Eye (tissue), 1 donor: ENCODE results near the gene DIO3.
"Not testable (repeated sequence)": the region's sequence is repeated elsewhere in the genome, so short reads cannot be mapped to it uniquely, and the experiment has no call there.

Source experiments
- DNase-seq: peaks from one replicate; pipeline ENCODE4 v3.0.0-alpha.2; 2015

Gene DIO3

GRCh38 chr14:101543814-101544213, 17.5 kb upstream of the DIO3 start:
- DNase-seq, result no peak

DNA sequence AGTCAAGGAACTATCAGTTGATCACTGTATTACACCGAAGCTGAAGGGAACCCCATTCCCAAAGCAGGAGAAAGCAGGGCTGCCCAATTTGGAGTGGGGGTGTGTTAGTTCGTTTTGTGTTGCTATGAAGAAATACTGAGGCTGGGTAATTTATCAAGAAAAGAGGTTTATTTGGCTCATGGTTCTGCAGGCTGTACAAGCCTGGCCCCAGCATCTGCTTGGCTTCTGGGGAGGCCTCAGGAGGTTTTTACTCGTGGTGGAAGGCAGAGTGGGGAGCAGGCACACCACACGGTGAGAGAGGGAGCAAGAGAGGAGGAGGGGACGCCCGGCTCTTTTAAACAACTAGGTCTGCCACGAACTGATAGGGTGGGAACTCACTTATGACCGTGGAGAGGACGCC, 16.7 kb upstream of the DIO3 start:
- no peak for DNase-seq

- DNase-seq, result no peak
Measured at GRCh38 chr14:101546706-101547105, 14.6 kb upstream of the DIO3 start.

- no peak for DNase-seq
Measured at GRCh38 chr14:101547107-101547738, 14.1 kb upstream of the DIO3 start.

GRCh38 chr14:101547961-101548669, 13.2 kb upstream of the DIO3 start:
- DNase-seq, result no peak

DNA sequence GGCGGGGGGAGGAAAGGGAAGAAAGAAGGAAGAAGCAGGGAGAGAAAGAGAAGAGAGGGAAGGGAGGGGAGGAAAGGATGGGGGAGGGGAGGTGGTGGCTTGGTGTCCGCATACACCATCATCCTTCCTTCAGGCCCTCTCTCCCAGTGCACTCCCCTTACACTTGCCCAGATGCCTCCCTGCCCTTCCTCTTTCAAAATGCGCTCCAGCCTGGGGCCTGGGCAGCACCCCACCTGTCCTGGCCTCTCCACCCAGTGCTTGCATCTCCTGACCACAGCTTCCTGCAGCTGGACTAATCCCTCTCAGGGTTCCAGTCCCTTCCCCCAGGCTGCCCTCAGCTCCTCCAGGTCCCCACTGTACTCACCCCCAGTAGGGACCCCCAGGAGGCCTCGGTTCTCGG, 12.6 kb upstream of the DIO3 start:
- DNase-seq, result no peak

GRCh38 chr14:101549154-101549553, 12.1 kb upstream of the DIO3 start:
- DNase-seq, result no peak

DNA sequence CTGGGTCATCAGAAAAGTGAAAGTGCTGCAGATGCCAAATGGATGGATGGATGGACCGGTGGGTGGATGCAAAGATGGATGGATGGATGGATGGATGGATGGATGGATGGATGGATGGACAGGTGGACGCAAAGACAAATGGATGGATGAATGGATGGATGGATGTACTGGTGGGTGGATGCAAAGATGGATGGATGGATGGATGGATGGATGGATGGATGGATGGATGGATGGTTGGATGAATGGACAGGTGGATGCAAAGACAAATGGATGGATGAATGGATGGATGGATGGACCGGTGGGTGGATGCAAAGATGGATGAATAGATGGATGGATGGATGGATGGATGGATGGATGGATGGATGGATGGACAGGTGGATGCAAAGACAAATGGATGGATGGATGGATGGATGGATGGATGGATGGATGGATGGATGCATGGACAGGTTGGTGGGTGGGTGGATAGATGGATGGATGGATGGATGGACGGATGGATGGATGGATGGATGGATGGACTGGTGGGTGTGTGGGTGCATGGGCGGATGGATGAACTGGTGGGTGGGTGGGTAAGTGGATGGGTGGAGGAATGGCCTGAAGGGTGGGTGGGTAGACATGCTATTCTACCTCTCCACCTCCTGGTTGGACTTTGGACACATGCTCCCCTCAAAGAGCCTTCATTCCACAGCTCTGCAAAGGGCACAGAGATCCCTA, 10.9 kb upstream of the DIO3 start:
- DNase-seq, result not testable (repeated sequence)

DNA sequence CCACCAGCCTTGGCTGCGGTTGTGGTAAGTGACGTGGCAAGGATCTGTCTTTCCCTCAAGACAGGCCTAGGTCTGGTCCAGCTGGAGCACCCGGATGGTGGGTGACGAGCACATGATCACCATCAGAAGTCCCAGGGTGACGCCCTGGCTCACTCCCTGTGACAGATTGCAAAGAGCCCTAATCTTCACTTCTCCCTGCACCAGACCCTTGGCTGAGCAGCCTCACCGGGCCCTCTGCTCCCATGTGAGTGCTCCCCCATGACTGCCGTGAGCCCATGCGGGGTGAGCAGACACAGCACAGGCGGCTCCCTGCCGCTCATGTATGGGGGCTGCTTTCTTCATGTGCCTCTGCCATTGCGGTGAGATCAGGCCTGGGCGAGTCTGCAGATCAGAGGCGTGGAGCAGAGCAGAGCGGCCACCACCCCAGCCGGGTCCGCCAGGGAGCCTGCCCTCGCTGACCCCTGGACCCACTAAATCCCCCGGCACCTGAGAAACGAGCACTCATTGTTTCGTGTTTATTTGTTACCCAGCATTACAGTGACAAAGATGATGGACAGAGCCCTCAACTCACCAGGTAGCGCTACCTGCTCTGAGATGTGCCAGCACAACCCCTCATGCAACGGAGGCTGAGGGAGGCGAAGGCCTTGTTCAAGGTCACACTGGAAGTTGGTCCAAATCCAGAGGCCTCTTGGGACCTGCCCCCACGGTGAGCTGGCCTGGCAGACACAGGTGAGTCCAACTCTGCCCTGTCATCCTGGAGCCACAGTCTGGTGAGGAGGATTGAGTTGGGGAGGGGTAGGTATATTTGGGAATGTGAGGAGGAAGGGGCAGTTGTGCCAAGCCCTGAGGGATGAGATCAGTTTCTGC, 9.3 kb upstream of the DIO3 start:
- no peak for DNase-seq

DNA sequence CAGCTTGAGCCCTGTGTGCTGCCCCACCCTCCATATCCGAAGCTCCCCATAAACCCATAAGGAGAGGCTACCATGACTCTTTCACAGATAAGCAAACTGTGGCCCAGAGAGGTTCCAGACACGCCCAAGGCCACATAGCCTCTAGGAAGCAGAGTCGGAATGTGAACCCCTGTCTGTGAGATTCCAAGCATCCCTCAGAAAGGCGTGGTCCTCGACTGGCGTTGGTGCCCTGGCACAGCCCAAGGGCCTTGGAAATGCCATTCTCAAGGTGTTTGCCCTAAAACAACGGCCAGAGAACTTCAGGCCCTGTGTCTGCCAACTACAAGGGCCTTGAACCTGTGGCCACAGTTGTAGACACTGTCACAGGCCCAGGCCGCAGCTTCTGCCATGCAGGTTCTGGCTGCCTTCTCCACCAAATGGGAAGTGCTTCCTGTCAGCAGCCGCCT, 8.5 kb upstream of the DIO3 start:
- no peak for DNase-seq

GRCh38 chr14:101553393-101553792, 7.9 kb upstream of the DIO3 start:
- no peak for DNase-seq

DNA sequence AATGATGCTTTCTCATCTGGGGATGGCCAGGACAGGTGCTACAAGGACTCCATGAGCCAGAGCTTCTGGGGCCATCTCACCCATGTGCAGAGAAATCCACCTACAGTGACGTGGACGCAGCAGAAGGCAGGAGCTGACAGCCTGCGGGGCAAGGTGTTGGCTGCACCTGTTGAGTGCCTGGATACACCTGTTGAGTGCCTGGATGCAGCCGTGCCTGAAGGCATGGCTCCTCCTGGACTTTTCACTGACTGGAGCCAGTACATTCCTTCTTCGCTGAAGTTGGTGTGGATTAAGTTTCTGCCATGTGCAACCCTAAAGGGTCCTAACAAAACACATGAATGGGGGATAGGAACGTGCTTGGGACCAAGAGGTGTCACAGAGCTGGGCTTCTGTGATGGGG, 7.4 kb upstream of the DIO3 start:
- DNase-seq, result no peak

GRCh38 chr14:101554991-101555668, 6.2 kb upstream of the DIO3 start:
- peak; percentile 37 for DNase-seq

GRCh38 chr14:101555669-101556043, 5.6 kb upstream of the DIO3 start:
- not testable (repeated sequence) for DNase-seq

GRCh38 chr14:101556131-101556530, 5.2 kb upstream of the DIO3 start:
- no peak for DNase-seq

GRCh38 chr14:101556566-101557320, 4.6 kb upstream of the DIO3 start:
- no peak for DNase-seq

DNA sequence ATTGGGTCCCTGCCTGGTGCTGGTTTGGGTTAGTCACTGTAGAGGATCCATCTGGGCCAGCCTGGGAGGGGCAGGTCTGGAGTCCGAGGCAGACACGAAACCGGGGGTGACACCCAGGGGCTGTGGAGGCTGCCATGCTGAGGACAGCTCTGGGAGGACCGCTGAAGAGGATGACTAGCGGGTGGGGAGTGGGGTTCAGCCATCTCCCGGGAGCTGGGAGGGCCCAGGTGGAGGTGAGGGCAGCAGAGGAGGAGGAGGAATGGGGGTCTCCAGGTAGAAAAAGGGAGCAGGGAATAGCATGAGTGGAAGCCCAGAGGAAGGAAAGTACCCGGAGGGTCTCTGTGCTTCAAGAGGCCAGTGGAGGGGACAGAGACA, 4.0 kb upstream of the DIO3 start:
- DNase-seq, result no peak

- peak; percentile 35 for DNase-seq
Measured at GRCh38 chr14:101557811-101558738, 3.2 kb upstream of the DIO3 start.

DNA sequence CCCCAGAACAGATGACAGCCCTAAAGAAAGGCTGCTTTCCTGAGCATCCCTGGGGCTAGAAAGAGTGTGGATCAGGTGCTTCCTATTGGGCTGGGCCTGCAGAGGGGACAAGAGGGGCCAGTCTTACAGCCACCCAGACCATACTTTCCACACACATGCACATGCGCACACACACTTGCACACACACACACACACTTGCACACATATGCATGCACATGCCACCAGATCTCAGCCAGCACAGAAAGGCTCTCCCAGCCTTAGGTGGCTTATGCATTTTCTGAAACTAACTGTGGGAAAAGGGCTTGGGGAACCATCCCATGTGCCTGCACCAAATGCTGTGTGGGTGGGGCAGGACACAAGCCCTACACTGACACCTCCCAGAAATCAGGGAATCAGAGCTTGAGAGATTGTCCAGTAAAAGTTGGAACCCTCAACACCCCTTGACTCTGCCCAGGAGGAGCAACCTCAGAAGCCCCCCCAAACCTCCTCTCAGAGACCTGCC, 2.5 kb upstream of the DIO3 start:
- peak; percentile 13 for DNase-seq

- no peak for DNase-seq
Measured at GRCh38 chr14:101559250-101559623, 2.1 kb upstream of the DIO3 start.
